OCI-LY3 (cell line): Measurements from ENCODE around the gene AGT.

Experiments used
- EZH2phosphoT487 ChIP-seq: fragments of 200-600 bp; shearing (Covaris generic); IDR thresholded peaks from 2 replicates; pipeline ENCODE4 v1.6.1; 2018; ENCODE audit warnings: antibody characterized with exemption, mixed run types, low read depth
- TF ChIP-seq, protein P1 (sequence below): fragments of 200-600, 300-600 bp; sonication (generic); IDR thresholded peaks from 2 replicates; pipeline ENCODE4 v1.5.1; 2014; ENCODE audit warnings: antibody characterized with exemption, low read length, low read depth

DNA sequence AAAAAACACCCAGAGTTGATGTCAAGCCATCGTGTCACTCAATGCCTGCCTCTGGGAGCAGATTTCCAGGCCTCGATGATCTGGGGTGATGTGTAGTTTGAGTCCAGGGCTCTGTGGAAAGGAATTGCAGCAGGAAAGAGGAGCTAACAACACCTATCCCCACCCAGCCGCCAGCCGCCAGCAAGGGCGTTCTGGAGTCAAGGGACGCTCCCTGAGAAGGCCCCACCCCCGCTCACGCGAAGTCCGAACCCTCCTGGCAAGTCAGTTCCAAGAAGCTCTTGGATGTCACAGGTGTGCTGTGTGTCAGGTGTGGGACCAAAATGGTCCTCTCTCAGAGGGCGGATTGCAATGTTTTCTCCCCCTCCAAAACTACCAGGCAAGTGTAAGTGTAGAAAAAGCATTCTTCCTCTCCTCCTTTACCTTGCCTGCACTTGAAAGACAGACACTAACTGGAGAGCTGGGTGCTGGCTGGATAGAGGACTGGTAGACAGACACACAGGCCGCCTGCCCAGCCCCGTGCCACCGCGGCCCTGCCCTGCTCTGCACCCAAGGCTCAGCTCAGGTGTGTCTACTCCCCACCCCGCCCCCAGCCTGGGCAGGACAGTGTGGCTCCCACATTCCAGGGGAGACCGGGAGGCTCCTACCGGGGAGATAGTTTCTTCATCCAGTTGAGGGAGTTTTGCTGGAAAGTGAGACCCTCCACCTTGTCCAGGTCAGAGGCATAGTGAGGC is 8.5 kb downstream of the AGT start:
- TF ChIP-seq, protein P1, sequence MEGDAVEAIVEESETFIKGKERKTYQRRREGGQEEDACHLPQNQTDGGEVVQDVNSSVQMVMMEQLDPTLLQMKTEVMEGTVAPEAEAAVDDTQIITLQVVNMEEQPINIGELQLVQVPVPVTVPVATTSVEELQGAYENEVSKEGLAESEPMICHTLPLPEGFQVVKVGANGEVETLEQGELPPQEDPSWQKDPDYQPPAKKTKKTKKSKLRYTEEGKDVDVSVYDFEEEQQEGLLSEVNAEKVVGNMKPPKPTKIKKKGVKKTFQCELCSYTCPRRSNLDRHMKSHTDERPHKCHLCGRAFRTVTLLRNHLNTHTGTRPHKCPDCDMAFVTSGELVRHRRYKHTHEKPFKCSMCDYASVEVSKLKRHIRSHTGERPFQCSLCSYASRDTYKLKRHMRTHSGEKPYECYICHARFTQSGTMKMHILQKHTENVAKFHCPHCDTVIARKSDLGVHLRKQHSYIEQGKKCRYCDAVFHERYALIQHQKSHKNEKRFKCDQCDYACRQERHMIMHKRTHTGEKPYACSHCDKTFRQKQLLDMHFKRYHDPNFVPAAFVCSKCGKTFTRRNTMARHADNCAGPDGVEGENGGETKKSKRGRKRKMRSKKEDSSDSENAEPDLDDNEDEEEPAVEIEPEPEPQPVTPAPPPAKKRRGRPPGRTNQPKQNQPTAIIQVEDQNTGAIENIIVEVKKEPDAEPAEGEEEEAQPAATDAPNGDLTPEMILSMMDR = no peak
- no peak for TF ChIP-seq EZH2phosphoT487
